Kidney epithelial cell (primary cell): ENCODE results near the gene C1orf115. TPM values are rescaled to one million over a fixed set of nuclear protein-coding genes. Genes with fewer than 3 reads are reported as not detected.
"Not testable (repeated sequence)": the region's sequence is repeated elsewhere in the genome, so short reads cannot be mapped to it uniquely, and the experiment has no call there.

Source experiments
- DNase-seq: peaks from one replicate; pipeline ENCODE4 v3.0.0-alpha.2; 2010; ENCODE audit warnings: low read depth
- H3K27me3 ChIP-seq: 2 replicates; pipeline ENCODE4 v1.6.0; 2011; ENCODE audit warnings: low read length; ENCODE audit not compliant: control insufficient read depth, insufficient read depth
- H3K36me3 ChIP-seq: 2 replicates; pipeline ENCODE4 v1.5.1; 2011; ENCODE audit warnings: low read length; ENCODE audit not compliant: control insufficient read depth, insufficient read depth
- H3K4me3 ChIP-seq: 2 replicates; pipeline ENCODE4 v1.5.1; 2011; ENCODE audit warnings: low read depth, mild to moderate bottlenecking, control low read depth, low read length
- total RNA-seq: library from RNA; depleted of rRNA; stranded (reverse); fragments of >200 nt; gene quantifications from 2 replicates; pipeline ENCODE4 v1.2.3, GENCODE V29; 2015
- TF ChIP-seq, protein P1 (sequence below): IDR thresholded peaks from 2 replicates; pipeline ENCODE4 v1.5.1; 2011; ENCODE audit warnings: mild to moderate bottlenecking, moderate library complexity, low read length, control low read depth, inconsistent platforms; ENCODE audit not compliant: insufficient read depth, poor library complexity, severe bottlenecking

Gene C1orf115
- total RNA-seq, 1 donor from 2014 or later, result 8.9 TPM

DNA sequence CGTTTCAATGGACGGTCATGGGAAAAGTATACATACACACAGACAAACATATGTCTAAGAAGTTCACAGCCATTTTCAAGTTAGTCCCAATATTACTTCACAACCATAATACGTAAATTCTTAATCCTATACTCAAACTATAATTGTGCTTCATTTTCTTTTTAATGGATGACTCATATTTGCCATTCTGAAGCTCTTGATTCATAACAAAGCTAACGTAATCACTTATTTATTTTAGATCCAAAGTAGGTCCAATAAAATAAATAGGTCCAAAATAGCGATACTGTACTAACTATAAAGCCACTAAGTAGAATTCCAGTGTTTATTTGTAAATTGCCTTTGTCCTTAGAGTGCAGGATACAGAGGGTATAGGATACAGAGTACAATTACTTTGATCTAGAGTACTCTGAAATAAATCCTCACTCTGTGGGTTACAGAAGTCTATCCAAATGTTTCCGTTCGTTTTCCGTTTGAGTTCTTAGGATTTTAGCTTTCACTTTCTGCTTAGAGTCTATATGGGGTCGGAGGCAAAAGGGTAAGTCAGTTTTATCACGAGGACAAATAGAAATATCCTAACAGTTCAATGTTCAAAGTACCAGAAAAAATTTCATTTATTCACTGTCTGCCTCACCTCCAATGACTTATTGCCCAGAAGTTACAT lies 8.8 kb upstream of the C1orf115 start:
- TF ChIP-seq, protein P1, sequence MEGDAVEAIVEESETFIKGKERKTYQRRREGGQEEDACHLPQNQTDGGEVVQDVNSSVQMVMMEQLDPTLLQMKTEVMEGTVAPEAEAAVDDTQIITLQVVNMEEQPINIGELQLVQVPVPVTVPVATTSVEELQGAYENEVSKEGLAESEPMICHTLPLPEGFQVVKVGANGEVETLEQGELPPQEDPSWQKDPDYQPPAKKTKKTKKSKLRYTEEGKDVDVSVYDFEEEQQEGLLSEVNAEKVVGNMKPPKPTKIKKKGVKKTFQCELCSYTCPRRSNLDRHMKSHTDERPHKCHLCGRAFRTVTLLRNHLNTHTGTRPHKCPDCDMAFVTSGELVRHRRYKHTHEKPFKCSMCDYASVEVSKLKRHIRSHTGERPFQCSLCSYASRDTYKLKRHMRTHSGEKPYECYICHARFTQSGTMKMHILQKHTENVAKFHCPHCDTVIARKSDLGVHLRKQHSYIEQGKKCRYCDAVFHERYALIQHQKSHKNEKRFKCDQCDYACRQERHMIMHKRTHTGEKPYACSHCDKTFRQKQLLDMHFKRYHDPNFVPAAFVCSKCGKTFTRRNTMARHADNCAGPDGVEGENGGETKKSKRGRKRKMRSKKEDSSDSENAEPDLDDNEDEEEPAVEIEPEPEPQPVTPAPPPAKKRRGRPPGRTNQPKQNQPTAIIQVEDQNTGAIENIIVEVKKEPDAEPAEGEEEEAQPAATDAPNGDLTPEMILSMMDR, result no peak
- H3K36me3 ChIP-seq, result no peaks in the 10 kb centered on the region
- DNase-seq, result no peak
- no peaks in the 10 kb centered on the region for H3K27me3 ChIP-seq
- no peak overlapping the region for H3K4me3 ChIP-seq

DNA sequence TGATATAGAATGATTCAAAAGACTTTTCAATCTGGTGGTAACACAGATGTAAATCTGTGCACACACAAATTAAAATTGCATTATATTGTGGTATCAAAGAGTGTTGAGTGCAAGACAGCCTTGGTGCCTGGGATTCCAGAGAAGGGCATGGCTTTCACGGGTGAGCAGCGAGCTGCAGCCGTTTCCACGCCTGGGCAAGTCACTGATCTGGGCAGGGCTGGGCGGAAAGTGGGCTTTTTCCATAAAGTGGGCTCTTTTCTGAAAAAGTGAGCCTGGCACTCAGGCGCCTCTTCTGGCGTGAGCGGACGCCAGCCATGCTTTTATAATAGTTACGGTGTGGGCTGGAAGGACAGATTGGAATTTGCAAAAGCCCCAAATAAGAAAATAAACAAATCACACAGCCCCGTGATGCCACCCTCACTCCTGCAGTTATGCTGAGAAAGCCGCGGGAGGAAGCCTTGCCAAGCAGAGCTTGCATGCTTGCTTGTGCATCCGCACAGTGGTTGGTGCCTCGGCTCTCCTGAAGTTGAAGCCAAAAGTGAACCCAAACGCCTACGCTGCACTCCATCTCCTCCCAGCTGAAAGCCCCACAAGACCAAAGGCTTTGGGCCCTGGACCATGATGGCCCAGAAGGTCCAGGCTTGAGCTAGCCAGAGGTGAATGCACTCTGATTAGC lies 7.1 kb upstream of the C1orf115 start:
- TF ChIP-seq, protein P1, result no peak
- Histone ChIP-seq H3K27me3 (no peaks in the 10 kb centered on the region), H3K36me3 (no peaks in the 10 kb centered on the region), H3K4me3 (no peak overlapping the region)
- no peak for DNase-seq

DNA sequence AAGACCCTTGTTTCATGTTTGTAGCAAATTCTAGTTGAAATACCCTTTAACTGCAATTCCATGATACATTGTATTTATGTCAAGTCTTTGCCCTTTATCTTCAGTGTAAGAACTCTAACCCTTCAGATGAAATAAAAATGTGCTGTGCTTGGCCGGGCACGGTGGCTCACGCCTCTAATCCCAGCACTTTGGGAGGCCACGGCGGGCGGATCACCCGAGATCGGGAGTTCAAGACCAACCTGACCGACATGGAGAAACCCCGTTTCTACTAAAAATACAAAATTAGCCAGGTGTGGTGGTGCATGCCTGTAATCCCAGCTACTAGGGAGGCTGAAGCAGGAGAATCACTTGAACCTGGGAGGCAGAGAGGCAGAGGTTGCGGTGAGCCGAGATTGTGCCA lies 6.4 kb upstream of the C1orf115 start:
- H3K27me3 ChIP-seq, H3K4me3 ChIP-seq, DNase-seq, H3K36me3 ChIP-seq: not testable (repeated sequence)

DNA sequence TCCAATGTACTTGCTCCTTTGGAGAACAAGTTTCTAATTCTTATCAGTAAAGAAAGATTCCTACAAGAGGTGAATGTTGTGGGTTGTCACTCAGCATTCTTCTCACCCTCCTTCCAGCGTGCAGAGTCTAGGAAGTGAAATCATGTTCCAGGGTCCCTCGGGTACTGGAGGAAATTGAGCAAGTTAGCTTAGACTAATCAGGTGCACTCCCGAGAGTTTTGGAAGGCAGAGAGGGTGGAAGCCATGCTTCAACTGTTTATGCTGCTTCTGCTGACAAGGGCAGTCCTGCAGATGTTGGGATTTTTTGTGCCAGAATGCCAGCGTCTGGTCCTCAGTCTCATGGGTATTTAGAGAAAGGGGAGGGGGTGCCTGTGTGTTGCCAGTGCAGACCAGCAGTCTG lies 5.3 kb upstream of the C1orf115 start:
- H3K27me3 ChIP-seq, result no peaks in the 10 kb centered on the region
- DNase-seq, result no peak
- TF ChIP-seq, protein P1, result no peak
- H3K4me3 ChIP-seq, result no peak overlapping the region
- H3K36me3 ChIP-seq, result no peaks in the 10 kb centered on the region

DNA sequence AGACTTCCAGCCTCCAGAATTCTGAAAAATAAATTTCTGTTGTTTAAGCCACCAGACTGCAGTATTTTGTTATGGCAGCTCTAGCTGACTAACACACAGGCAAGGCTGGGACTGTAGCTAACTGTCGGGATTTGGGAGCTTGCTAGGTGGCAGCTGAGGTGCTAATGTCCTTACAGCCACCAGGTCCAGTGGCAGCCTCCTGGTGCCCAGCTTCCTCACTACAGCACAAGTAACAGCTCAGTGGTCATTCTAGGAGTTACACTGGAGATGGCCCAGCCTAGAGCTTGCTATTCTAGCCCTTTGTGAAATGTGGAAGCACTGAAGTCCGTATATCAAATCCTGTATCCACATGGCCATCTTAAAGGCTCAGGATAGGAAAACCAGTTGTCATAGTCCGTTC lies 4.3 kb upstream of the C1orf115 start:
- Histone ChIP-seq H3K27me3 (peaks cover 3% of the 10 kb centered on the region), H3K36me3 (no peaks in the 10 kb centered on the region), H3K4me3 (no peak overlapping the region)
- TF ChIP-seq, protein P1, result no peak
- DNase-seq, result no peak

DNA sequence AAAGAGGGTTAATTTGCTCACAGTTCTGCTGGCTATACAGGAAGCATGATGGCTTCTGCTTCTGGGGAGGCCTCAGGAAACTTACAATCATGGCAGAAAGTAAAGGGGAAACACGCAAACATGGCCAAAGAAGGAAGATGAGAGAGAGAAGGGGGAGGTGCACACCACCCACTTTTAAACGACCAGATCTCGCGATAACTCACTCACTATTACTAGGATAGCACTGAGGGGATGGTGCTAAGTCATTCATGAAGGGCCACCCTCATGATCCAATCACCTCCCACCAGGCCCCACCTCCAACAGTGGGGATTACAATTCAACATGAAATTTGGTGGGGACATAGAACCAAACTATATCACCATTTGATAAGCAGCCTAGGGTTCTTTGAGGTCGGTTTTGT lies 2.4 kb upstream of the C1orf115 start:
- no peaks in the 10 kb centered on the region for H3K36me3 ChIP-seq
- H3K4me3 ChIP-seq, result no peak overlapping the region
- DNase-seq, result no peak
- H3K27me3 ChIP-seq, result peaks cover 3% of the 10 kb centered on the region
- TF ChIP-seq, protein P1, result no peak
